Measurements from ENCODE around the gene CAMK1D.

Gene CAMK1D

DNA sequence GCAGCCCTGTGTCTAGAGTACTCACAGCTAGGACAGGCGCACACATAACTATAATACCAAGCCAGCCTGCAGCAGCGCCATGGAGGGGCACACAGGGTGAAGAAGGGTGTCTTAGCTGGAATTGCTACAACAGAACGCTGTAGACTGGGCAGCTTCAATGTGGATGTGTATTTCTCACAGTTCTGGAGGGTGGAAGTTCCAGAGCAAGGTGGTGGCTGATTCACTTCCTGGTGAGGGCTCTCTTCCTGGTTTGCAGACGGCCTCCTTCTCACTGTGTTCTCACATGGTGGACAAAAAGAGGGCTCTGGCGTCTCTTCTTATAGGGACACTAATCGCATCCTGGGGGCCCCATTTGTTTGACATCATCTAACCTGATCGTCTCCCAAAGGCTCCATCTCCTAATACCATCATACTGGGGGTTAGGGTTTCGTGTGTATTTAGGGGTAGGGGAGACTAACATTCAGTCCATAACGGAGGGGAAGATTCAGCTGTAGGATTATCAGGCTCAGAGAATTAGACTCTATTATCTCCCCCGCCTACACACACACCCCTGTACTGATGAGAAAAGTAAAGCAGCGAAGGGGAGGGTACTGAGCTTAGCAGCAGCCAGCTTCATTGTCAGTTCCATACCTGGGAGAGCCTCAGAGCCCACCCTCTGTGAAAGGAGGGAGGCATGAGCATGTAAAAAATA lies 363.1 kb downstream of the CAMK1D start:
- TF ChIP-seq, protein P1, sequence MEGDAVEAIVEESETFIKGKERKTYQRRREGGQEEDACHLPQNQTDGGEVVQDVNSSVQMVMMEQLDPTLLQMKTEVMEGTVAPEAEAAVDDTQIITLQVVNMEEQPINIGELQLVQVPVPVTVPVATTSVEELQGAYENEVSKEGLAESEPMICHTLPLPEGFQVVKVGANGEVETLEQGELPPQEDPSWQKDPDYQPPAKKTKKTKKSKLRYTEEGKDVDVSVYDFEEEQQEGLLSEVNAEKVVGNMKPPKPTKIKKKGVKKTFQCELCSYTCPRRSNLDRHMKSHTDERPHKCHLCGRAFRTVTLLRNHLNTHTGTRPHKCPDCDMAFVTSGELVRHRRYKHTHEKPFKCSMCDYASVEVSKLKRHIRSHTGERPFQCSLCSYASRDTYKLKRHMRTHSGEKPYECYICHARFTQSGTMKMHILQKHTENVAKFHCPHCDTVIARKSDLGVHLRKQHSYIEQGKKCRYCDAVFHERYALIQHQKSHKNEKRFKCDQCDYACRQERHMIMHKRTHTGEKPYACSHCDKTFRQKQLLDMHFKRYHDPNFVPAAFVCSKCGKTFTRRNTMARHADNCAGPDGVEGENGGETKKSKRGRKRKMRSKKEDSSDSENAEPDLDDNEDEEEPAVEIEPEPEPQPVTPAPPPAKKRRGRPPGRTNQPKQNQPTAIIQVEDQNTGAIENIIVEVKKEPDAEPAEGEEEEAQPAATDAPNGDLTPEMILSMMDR (IDR thresholded peaks at IDR 0.05): no peak

DNA sequence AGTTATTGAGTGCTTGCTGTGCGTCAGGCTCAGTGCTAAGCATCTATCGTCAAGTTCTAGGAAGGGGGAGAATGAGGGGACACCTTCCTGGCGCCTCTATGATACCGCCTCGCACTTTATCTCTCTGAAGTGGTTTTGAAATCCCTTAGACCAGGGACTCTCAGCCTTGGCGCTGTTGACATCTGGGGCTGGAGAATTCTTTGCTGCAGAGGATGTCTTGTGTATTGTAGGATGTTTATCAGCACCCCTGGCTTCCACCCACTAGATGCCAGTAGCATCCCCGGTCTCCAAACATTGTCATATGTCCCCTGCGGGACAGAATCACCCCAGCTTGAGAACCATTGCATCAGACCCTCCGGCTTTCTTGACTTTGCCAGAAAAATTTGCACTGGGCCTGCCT lies 366.7 kb downstream of the CAMK1D start:
- TF ChIP-seq, protein P1 (IDR thresholded peaks at IDR 0.05): no peak

DNA sequence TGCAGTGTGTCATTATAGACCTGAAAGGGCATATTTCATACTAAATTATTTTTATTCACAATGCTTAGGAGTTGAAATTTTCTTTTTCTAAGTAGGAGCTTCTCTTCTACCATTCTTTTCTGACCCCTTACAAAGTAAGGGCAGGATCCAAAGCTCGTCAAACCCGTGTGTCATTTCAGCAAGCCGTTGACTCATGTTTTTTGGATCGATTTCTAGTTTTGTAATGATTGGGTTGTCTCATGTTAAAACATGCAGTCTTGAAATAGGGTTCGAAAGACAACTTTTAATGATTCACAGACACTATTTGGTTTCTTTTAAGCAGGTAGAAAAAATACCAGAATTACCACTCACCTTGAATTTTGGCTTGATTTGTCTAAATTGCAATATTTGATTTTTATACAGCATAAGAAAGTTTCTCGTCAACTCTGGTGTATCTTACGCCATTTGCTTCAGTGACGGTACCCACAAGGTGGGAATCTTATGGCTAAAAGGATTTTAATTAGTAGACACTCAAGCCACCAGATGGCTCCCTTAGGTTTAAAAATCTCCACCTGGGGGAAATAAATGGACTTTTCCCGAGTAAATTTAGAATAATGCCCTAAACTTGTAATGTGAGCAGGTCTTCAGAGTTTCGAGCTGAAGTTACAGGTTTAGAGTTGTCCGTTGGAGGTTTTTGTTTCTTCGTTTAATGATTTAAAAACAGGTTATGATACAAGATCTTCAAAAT lies 368.8 kb downstream of the CAMK1D start:
- TF ChIP-seq, protein P1 (IDR thresholded peaks at IDR 0.05): peak; percentile 39; the same call in 1 of the 2 replicates

DNA sequence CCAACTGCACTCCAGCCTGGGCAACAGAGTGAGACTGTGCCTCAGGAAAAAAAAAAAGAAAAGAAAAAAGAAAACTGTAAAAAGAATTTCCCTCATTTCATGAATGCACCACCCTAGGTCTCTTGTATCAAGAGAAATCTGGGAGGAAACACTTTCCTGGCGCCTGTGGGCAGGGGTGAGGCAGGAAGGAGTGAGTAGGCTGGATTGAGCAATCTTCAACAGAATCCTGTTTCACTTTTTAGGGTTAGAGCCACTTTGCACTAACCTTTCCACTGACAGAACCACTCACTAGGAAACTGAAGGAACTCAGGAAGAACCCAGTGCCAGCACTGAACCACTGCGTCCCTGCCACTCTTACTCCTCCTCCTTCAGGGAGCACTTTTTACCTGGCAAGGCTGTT lies 370.0 kb downstream of the CAMK1D start:
- TF ChIP-seq, protein P1 (IDR thresholded peaks at IDR 0.05): no peak

- TF ChIP-seq, protein P1 (IDR thresholded peaks at IDR 0.05): no peak
Observed at GRCh38 chr10:12720217-12720981, 371.1 kb downstream of the CAMK1D start.

GRCh38 chr10:12721334-12721733 lies 372.0 kb downstream of the CAMK1D start:
- TF ChIP-seq, protein P1 (IDR thresholded peaks at IDR 0.05): no peak

- TF ChIP-seq, protein P1 (IDR thresholded peaks at IDR 0.05): no peak
Observed at GRCh38 chr10:12723220-12723619, 373.9 kb downstream of the CAMK1D start.
